Astrocyte of the spinal cord (primary cell): ENCODE measurements around the gene OPN1SW.
A peak's percentile ranks its signal among the peaks of the same experiment; 100 is the strongest.

Experiments
- DNase-seq: peaks from one replicate; pipeline ENCODE4 v3.0.0; 2011; ENCODE audit warnings: low read depth, low spot score
- H3K4me3 ChIP-seq: 2 replicates; pipeline ENCODE4 v1.5.1; 2011; ENCODE audit warnings: low read depth, mild to moderate bottlenecking, low read length, moderate library complexity
- CTCF ChIP-seq: IDR thresholded peaks from 2 replicates; pipeline ENCODE4 v1.5.1; 2012; ENCODE audit warnings: low read depth, mild to moderate bottlenecking, low read length, inconsistent platforms
- in situ Hi-C: cut with HindIII; loops from 2 replicates; pipeline ENCODE4 v1.10.0; 2017; ENCODE audit warnings: low sequenced_read_pairs

OPN1SW gene

DNA sequence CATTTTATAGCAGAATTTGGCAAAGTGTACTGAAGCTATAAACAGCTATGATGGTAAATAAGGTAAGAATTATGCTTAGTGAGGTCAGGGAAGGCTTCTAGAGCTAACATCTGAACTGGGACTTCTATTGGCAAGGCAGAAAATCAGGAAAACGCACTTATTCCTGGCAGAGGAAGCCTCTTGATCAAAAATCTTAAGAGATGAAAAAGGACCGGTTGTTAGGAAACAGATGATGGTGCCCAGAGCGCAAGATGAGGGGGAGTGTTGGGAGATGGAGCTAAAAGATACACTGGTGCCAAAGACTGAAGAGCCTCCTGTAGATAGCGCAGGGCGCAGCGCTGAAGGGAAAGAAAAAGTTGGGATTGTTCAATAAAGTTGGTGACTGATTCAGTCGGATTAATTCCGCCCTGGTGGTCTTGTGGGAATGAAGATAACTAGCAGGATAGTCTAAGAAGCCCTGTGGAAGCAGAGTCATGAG lies 37.0 kb downstream of the OPN1SW start:
- in situ Hi-C loops: no loop called here
- no peak for DNase-seq
- no peak for TF ChIP-seq CTCF
- H3K4me3 ChIP-seq: peak overlapping the region; percentile 97

GRCh38 chr7:128737867-128738385 lies 37.7 kb downstream of the OPN1SW start:
- in situ Hi-C loops: no loop called here
- TF ChIP-seq CTCF: no peak
- no peak overlapping the region for H3K4me3 ChIP-seq
- DNase-seq: peak; percentile 58

DNA sequence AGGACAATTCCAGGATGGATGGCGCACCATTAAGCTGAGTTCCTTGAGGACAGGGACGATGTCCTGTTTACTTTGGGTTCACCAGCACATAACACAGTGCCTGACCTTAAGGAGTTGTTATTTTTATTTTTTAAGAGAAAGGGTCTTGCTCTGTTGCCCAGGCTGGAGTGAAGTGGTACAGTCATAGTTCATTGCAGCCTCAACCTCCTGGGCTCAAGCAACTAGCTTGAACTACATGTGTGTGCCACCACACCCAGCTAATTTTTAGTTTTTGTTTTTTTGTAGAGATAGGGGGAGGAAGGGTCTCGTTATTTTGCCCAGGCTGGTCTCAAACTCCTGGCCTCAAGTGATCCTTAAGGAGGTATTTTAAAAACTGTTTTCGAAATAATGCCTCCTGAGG lies 38.2 kb downstream of the OPN1SW start:
- H3K4me3 ChIP-seq: no peak overlapping the region
- in situ Hi-C loops: no loop called here
- no peak for TF ChIP-seq CTCF

GRCh38 chr7:128735436-128735835 lies 40.2 kb downstream of the OPN1SW start:
- TF ChIP-seq CTCF: no peak
- in situ Hi-C loops: no loop called here
- H3K4me3 ChIP-seq: no peak overlapping the region
- DNase-seq: no peak

More for the DNA sequence above, 38.2 kb downstream of the OPN1SW start:
- DNase-seq: no peak

GRCh38 chr7:128734890-128735289 lies 40.7 kb downstream of the OPN1SW start:
- no peak for TF ChIP-seq CTCF
- in situ Hi-C loops: no loop called here
- DNase-seq: no peak

GRCh38 chr7:128733278-128733645 lies 42.3 kb downstream of the OPN1SW start:
- DNase-seq: no peak
- TF ChIP-seq CTCF: no peak
- H3K4me3 ChIP-seq: no peak overlapping the region
- in situ Hi-C loops: no loop called here

More at GRCh38 chr7:128734890-128735289, 40.7 kb downstream of the OPN1SW start:
- no peak overlapping the region for H3K4me3 ChIP-seq
